OCI-LY7 (cell line): ENCODE data around the gene ULK4.

Experiments used
- CTCF ChIP-seq: fragments of 200-600 bp; sonication (generic); conservative IDR thresholded peaks from 2 replicates; pipeline ENCODE4 v1.5.1; 2014; ENCODE audit warnings: mild to moderate bottlenecking, antibody characterized with exemption, low read length, moderate library complexity, mixed read lengths
- EZH2phosphoT487 ChIP-seq: fragments of 200-600 bp; sonication (generic); IDR thresholded peaks from 2 replicates; pipeline ENCODE4 v1.6.1; 2018; ENCODE audit warnings: low read depth, borderline replicate concordance, mild to moderate bottlenecking, mixed run types, antibody characterized with exemption, low read length, moderate library complexity, mixed read lengths

- TF ChIP-seq CTCF (no peak), EZH2phosphoT487 (no peak)
Observed at GRCh38 chr3:41321642-41321980, 640.3 kb downstream of the ULK4 start.
